GM18502 (cell line): ENCODE results near the gene CFL2.
"Not testable (repeated sequence)": the region's sequence is repeated elsewhere in the genome, so short reads cannot be mapped to it uniquely, and the experiment has no call there.

ENCODE experiments used
- ATAC-seq: cut with Tn5 transposase; IDR thresholded peaks from one replicate; pipeline ENCODE4 v1.9.1; 2021; ENCODE audit warnings: mild to moderate bottlenecking; ENCODE audit not compliant: unreplicated experiment, poor library complexity

The CFL2 gene

GRCh38 chr14:34714320-34715126, at the start of gene CFL2:
CFL2 (minus strand) TSS chr14:34714593; CDS start chr14:34714540, 53 bp downstream.
- peak; percentile 84 for ATAC-seq

DNA sequence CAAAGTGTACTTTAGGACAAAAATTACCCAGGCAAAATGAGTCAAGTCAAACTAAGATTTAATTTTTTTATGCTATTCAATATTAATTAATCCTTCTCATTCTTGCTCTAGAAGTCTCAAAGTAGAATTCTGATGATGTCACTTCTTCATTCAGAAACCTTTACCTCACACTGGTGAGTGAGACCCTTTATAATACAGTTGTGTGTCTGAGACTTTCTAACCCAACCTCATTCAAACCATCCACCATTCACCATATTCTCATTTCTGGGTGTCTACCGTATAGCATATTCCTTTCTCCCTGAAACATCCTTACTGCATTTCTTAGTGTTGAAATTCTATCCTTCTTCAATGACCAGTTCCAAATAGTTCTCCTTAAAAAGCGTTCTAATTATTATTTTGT, 40.8 kb upstream of the CFL2 start:
- ATAC-seq: no peak

GRCh38 chr14:34754687-34755086, 40.3 kb upstream of the CFL2 start:
- no peak for ATAC-seq

- ATAC-seq: no peak
Measured at GRCh38 chr14:34750670-34751069, 36.3 kb upstream of the CFL2 start.

- no peak for ATAC-seq
Measured at GRCh38 chr14:34750233-34750632, 35.8 kb upstream of the CFL2 start.

DNA sequence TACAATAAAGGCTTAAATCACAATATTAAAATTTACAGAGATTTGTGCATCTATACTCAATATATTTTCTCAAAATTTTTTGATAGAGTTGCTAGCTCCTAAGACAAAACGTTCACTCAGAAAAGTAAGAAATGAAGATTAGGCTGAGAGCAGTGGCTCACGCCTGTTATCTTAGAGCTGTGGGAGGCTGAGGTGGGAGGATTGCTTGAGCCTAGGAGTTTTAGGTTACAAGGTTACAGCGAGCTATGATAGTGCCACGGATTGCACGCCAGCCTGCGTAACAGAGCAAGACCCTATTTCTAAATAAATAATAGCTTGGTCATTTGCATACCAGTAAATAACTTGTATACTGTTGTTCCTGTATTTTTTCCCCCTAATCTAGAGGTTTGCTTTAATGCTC, 35.0 kb upstream of the CFL2 start:
- ATAC-seq: no peak

GRCh38 chr14:34742270-34743115, 28.1 kb upstream of the CFL2 start:
- no peak for ATAC-seq

DNA sequence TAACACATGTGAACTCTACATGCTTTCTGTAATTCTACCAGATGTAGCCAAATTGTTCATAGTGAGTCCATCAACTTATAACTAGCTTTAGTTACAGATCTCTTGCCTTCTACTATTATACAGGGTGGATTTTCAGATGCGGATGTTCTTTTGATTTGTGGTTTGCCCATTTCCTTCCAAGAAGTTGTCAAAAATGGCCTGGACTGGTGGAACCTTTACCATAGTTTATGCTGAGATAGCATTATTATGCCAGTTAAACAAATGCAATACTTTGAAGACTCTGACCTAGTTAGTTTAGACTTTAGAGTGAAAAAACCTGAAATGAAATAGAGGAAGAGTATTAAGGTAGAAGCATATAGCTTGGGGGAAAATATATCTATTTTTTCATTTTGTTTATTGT, 27.4 kb upstream of the CFL2 start:
- ATAC-seq: no peak

GRCh38 chr14:34740139-34740538, 25.7 kb upstream of the CFL2 start:
- ATAC-seq: not testable (repeated sequence)

DNA sequence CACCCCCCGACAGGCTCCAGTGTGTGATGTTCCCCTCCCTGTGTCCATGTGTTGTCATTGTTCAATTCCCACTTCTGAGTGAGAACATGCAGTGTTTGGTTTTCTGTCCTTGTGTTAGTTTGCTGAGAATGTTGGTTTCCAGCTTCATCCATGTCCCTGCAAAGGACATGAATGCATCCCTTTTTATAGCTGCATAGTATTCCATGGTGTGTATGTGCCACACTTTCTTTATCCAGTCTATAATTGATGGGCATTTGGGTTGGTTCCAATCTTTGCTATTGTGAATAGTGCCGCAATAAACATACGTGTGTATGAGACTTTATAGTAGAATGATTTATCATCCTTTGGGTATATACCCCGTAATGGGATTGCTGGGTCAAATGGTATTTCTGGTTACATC, 22.7 kb upstream of the CFL2 start:
- not testable (repeated sequence) for ATAC-seq

- ATAC-seq: no peak
Measured at GRCh38 chr14:34733245-34733644, 18.9 kb upstream of the CFL2 start.

- no peak for ATAC-seq
Measured at GRCh38 chr14:34732802-34733201, 18.4 kb upstream of the CFL2 start.

DNA sequence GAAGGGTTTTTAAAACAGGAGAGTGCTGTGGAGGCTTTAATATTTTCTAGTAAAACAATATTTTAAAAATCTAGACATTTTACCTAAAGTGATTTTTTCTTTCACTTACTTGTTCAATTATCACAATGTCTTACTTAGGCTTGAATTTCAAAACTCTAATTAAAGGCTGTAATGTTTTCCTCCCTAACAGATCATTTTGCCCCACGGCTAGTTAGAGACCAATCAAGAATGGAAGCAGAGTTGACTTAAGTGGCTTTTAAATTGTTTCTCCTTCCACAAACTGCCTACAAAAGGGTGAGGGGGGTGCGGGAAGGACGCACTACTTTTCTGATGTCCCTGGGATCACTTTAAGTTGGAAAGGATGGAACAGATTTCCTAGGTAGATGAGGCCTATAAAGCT, 9.5 kb upstream of the CFL2 start:
- no peak for ATAC-seq

- ATAC-seq: no peak
Measured at GRCh38 chr14:34722723-34723545, 8.5 kb upstream of the CFL2 start.

GRCh38 chr14:34721129-34721528, 6.7 kb upstream of the CFL2 start:
- no peak for ATAC-seq

GRCh38 chr14:34718750-34719304, 4.4 kb upstream of the CFL2 start:
- ATAC-seq: no peak

GRCh38 chr14:34715127-34715863, 902 bp upstream of the CFL2 start:
- no peak for ATAC-seq

- peak; percentile 20 for ATAC-seq
Measured at GRCh38 chr14:34713681-34714319, 593 bp downstream of the CFL2 start.

GRCh38 chr14:34713122-34713680, 1.2 kb downstream of the CFL2 start:
- no peak for ATAC-seq
